ENCODE results near the gene MAPT.

- TF ChIP-seq CTCF (IDR thresholded peaks at IDR 0.05) (no peak), POLR2A (IDR thresholded peaks at IDR 0.05) (no peak), EP300 (IDR thresholded peaks at IDR 0.05) (no peak), POLR2AphosphoS5 (IDR thresholded peaks at IDR 0.05) (no peak)
Measured at GRCh38 chr17:45906927-45907622, 12.7 kb downstream of the MAPT start.
